NCI-H526 (cell line): Measurements from ENCODE around the gene FAM53C.
"Not testable (repeated sequence)": the region's sequence is repeated elsewhere in the genome, so short reads cannot be mapped to it uniquely, and the experiment has no call there.

Experiments used
- DNase-seq, 2 experiments: peaks; one replicate each; lab custom pipeline; 2025; lab: John Stamatoyannopoulos, UW

The FAM53C gene

DNA sequence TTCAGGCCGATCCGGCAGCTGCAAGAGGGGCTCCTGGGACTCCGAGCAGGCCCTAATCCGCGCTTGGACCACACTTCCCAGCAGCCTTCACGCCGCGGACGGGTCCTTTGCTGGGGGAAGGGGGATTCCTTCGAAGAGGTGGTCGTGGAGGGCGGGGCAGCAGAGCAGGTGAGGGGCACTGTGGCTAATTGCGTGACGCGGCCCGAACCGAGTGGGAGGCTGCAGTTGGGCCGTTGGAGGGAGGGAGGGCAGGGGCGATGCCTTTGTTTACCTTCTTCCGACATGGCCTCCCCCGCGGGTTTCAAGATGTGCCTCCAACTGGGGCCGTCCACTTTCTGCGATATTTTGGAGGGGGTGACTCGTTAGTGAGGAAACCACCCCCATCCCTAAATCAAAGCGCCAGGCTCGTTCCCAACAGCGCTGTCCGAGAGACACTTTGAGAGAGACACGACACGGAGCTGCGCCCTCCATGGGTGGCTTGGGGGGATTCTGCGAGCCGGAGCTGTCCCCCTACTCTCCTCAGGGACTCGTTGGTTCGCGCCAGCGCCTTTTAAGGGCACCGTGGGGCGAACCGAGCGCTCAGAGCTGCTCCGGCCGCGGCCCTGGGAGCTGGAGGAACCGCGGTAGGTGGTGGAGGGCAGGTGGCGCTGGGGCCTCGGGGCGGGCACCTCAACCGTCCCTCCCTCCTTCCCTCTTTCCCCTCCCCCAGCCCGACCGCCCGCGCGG lies at the start of gene FAM53C:
FAM53C (plus strand) TSS at position 582 of the 726 bp plus-strand sequence. CDS start 3,070 bp downstream, outside the sequence.
- DNase-seq = peak; percentile 88 to 96

GRCh38 chr5:138289296-138289695 lies 48.8 kb upstream of the FAM53C start:
- no peak for DNase-seq

DNA sequence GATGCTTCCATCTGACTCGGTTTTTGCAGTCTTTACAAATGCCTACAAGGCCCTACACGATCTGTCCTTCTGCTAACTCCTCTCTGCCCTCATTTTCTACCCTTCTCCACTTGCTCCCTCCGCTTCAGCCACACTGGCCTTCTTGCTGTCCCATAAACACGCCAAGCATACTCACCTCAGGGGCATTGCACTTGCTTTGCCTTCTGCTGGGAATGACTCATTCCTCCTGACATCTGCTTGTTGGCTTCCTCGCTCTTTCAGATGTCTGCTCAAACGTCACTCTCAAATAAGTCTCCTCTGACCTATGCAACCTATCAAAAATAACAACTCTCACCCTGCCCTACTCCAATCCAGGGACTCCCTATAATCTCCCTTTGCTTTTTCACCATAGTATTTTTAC lies 34.7 kb upstream of the FAM53C start:
- DNase-seq = no peak

DNA sequence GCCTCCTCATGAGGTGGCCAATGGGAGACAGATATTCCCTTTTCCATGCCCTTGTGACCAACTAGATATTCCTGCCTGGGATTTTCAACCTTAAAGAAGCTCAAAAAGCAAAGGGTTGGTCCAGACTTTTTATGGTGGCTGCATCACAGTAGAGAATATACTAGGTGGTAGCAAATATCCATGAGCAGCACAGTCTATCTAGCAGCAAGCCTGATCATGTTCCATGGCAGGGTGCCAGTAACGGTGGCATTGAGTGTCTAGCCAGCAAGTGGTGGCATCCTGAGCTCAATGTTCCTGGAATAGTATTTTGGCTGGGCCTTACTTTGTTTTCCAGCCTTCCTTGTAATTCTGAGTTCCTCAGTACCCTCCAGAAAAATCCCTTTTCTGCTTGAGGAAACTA lies 32.3 kb upstream of the FAM53C start:
- peak; percentile 21 to 25 for DNase-seq

- DNase-seq = no peak
Measured at GRCh38 chr5:138315751-138316278, 22.3 kb upstream of the FAM53C start.

GRCh38 chr5:138316355-138316754 lies 21.7 kb upstream of the FAM53C start:
- DNase-seq = no peak

GRCh38 chr5:138318211-138318610 lies 19.9 kb upstream of the FAM53C start:
- DNase-seq = not testable (repeated sequence)

- DNase-seq = no peak
Measured at GRCh38 chr5:138330813-138331448, 7.1 kb upstream of the FAM53C start.

- peak; percentile 98 to 99 for DNase-seq
Measured at GRCh38 chr5:138331449-138332368, 6.4 kb upstream of the FAM53C start, which contains the start of gene CDC25C. TSS of gene CDC25C (minus strand) at chr5:138331804. CDS start at chr5:138331180, 624 bp downstream.

DNA sequence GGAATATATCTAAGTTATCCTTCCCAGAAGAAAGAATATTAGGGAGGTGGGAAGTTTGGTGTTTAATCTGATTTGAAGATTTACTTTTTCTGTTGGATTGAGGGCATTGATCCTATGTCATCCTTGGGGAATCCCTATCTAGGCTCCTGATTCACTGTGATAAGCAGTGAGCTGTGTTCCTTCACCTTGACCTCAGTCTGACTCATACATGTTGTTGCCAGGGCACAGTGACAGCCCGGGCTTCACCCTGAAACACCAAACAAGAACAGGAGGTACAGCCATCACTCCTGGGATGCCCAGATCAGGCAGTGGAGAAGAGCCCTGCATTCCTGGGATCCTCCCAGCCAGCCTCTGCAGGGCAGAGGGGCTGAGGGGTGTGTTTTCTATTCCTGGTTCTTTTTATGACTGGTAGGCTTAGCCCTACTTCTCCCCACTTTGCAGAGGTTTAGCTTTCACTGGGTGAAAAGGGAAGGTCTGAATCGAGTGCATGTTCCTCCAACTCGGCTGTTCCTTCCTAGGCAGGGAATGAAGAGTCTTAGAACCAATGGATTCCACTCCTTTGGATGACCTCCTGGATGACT lies 3.1 kb upstream of the FAM53C start:
- no peak for DNase-seq

GRCh38 chr5:138336952-138337684 lies 948 bp upstream of the FAM53C start:
- peak in 1 of 2 experiments; percentile 84 for DNase-seq

GRCh38 chr5:138338411-138339090 lies 485 bp downstream of the FAM53C start:
- peak; percentile 11 to 26 for DNase-seq

DNA sequence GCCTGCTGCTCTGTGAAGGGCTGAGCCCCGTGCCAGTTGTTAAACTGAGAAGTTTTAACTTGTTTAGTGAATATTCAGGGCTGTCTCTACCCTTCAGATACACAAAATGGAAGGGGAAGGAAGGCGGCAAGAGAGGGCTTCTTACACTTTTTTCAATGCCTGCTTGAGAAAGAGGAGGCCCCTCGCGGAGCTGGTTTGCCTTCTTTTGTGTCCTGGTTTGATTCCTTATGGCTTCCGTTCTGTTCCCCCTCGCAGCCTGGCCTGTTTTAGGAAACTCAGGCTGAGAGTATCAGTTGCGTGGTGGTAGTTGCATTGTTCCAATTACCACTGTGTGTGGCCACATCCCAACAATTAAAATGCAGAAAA lies 1.0 kb downstream of the FAM53C start:
- DNase-seq = peak in 1 of 2 experiments; percentile 22

DNA sequence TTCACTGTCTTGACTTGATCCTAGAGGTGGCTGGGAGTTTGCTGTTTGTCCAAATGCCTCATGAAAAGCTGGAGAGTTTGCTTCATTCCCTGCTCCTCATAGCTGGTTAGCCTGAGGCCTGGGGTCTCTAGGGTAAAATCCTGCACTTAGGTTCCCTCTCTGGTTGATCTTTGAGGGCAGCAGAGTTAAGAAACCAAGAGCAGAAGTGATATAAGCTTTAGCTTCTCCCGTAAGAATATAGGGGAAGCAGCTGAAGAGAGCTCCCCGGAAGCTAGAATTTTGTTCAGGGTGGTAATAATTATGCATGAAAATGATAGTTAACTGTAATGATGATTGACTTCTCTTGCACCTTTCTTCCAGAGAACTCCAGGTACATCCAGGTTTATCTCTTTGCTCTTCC lies 1.4 kb downstream of the FAM53C start:
- DNase-seq = no peak

DNA sequence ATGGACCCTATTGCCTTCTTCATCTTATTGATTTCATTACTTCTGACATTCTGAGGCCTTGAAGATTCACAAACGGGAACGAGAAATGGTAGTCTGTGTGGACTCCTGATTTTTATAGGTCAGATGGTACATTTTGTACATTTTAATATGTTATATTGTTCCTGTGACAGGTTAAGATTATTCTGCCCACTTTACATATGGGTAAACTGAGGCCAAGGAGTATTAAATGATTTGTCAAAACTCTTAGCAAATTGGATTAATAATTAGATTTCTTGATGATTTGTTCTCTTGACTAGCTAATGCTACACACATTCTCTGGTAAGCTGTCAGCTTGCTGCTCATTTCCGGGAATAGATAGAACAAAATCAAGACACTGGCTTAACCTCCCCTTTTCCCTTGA lies 1.9 kb downstream of the FAM53C start:
- DNase-seq = no peak

- DNase-seq = no peak
Measured at GRCh38 chr5:138344887-138345622, 7.0 kb downstream of the FAM53C start.

GRCh38 chr5:138346889-138347288 lies 8.8 kb downstream of the FAM53C start:
- no peak for DNase-seq

DNA sequence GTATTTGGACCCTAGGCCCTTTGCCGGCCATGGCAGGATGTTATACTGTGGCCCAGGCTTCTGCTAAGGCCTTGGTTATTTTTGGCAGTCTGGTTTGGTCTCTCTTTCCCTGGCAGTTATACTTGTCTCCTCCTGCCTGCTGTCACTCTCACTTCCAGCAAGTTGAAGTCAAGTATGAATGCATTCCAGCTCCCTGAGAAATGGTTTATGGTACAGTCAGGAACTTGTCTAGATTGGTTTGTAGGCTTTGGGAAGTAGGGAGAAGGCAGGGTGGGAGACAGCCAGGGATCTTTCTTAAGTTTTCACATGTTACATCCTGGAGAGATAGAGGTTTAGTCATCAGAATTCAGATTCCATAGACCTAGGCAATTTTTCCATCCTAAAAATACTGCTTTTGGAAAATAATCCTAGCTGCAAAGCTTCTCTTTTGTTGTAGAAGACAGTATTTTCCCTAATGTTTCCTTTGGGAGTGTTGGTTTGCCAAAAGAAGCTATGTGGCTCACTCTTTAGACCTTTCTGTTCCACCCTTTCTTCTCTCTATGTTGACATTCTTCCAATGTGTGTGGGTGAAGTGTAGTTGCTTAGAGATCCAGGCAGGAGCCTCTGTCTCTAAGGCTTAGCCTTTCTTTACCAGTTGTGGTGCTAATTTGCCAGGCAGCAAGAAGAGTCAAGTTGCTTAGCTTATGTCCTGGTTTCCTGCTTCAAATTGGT lies 11.9 kb downstream of the FAM53C start:
- DNase-seq = no peak

GRCh38 chr5:138350563-138350890 lies 12.5 kb downstream of the FAM53C start:
- DNase-seq = no peak
